ENCODE results near the gene YWHAQ.

GRCh38 chr2:9644021-9644420 is 13.2 kb upstream of the YWHAQ start:
- no peak for TF ChIP-seq POLR2AphosphoS5 (IDR thresholded peaks at IDR 0.05; ENCODE audit: borderline replicate concordance, low read depth, low read length)
- TF ChIP-seq EZH2 (IDR thresholded peaks at IDR 0.05) = no peak

All from SK-N-MC (cell line).